HG03457 (cell line): ENCODE measurements around the gene RBBP8.
"Not testable (repeated sequence)": the region's sequence is repeated elsewhere in the genome, so short reads cannot be mapped to it uniquely, and the experiment has no call there.

Experiments used
- ATAC-seq: cut with Tn5 transposase; IDR thresholded peaks from one replicate; pipeline ENCODE4 v1.9.1; 2021; ENCODE audit warnings: moderate number of reproducible peaks; ENCODE audit not compliant: unreplicated experiment

The RBBP8 gene

GRCh38 chr18:22933206-22933965 is at the start of gene RBBP8:
RBBP8 (plus strand) TSS chr18:22933328; CDS start chr18:22936852, 3,524 bp downstream.
- peak; percentile 68 for ATAC-seq

- no peak for ATAC-seq
Observed at GRCh38 chr18:22883827-22884226, 49.3 kb upstream of the RBBP8 start.

GRCh38 chr18:22885694-22886093 is 47.4 kb upstream of the RBBP8 start:
- ATAC-seq: not testable (repeated sequence)

- ATAC-seq: no peak
Observed at GRCh38 chr18:22899421-22899820, 33.7 kb upstream of the RBBP8 start.

- no peak for ATAC-seq
Observed at GRCh38 chr18:22900558-22901238, 32.4 kb upstream of the RBBP8 start.

- ATAC-seq: no peak
Observed at GRCh38 chr18:22902093-22902492, 31.0 kb upstream of the RBBP8 start.

GRCh38 chr18:22903248-22903647 is 29.9 kb upstream of the RBBP8 start:
- not testable (repeated sequence) for ATAC-seq

GRCh38 chr18:22912149-22912548 is 21.0 kb upstream of the RBBP8 start:
- ATAC-seq: no peak

- ATAC-seq: no peak
Observed at GRCh38 chr18:22912835-22913234, 20.3 kb upstream of the RBBP8 start.

GRCh38 chr18:22913861-22914260 is 19.3 kb upstream of the RBBP8 start:
- no peak for ATAC-seq

GRCh38 chr18:22914633-22915032 is 18.5 kb upstream of the RBBP8 start:
- no peak for ATAC-seq

GRCh38 chr18:22915337-22915736 is 17.8 kb upstream of the RBBP8 start:
- ATAC-seq: no peak

GRCh38 chr18:22921772-22922171 is 11.4 kb upstream of the RBBP8 start:
- no peak for ATAC-seq

- ATAC-seq: no peak
Observed at GRCh38 chr18:22924589-22924988, 8.5 kb upstream of the RBBP8 start.

GRCh38 chr18:22926454-22926853 is 6.7 kb upstream of the RBBP8 start:
- ATAC-seq: no peak

- ATAC-seq: no peak
Observed at GRCh38 chr18:22928339-22928738, 4.8 kb upstream of the RBBP8 start.

- no peak for ATAC-seq
Observed at GRCh38 chr18:22930089-22930713, 2.9 kb upstream of the RBBP8 start.

GRCh38 chr18:22932885-22933205 is 283 bp upstream of the RBBP8 start:
- ATAC-seq: peak; percentile 24

GRCh38 chr18:22933966-22934423 is 867 bp downstream of the RBBP8 start:
- ATAC-seq: no peak

- no peak for ATAC-seq
Observed at GRCh38 chr18:22934789-22935188, 1.7 kb downstream of the RBBP8 start.

- ATAC-seq: no peak
Observed at GRCh38 chr18:22935431-22935830, 2.3 kb downstream of the RBBP8 start.

- no peak for ATAC-seq
Observed at GRCh38 chr18:22936515-22936914, 3.4 kb downstream of the RBBP8 start.
